Testis (tissue), 2 donors: ENCODE data around the gene IRF9.

Experiments used
- CTCF ChIP-seq, 3 experiments: fragments of 450-650 bp in 2 of 3; fragments of 200-600 bp in 1 of 3; sonication (generic) in 1 of 3; IDR thresholded peaks; one replicate each; pipeline ENCODE4 v1.5.1; 2016 to 2019; ENCODE audit warnings: antibody characterized with exemption in 3 of 3, mild to moderate bottlenecking in 2 of 3, moderate library complexity in 1 of 3
- POLR2A ChIP-seq: fragments of 450-650 bp; IDR thresholded peaks from one replicate; pipeline ENCODE4 v1.6.1; 2017; ENCODE audit warnings: antibody characterized with exemption, mild to moderate bottlenecking, moderate library complexity

GRCh38 chr14:24189059-24189375, 28.0 kb downstream of the IRF9 start:
- TF ChIP-seq CTCF (IDR thresholded peaks at IDR 0.05) (no peak), POLR2A (no peak)
